Endothelial cell of umbilical vein (primary cell): ENCODE results near the gene S100A16. TPM values are rescaled to one million over a fixed set of nuclear protein-coding genes. Genes with fewer than 3 reads are reported as not detected.

ENCODE experiments used
- BruUV-seq: library from RNA; stranded (reverse); fragments of 400-500 nt; replicated peaks from 2 replicates; lab custom pipeline; 2021; lab: Mats Ljungman, UMichigan
- CTCF ChIA-PET: fragments of 300-600, 350-600 bp; sonication (Branson Sonifier 250); formaldehyde crosslinking; loops from one replicate; lab custom pipeline; 2021; ENCODE audit warnings: antibody characterized with exemption, inconsistent platforms; lab: Charles Lee
- POLR2A ChIA-PET: fragments of 300-600, 350-600 bp; sonication (Branson Sonifier 250); formaldehyde crosslinking; loops from one replicate; lab custom pipeline; 2021; ENCODE audit warnings: antibody characterized with exemption, inconsistent platforms; lab: Charles Lee
- DNase-seq: peaks from one replicate; pipeline ENCODE4 v3.0.0-alpha.2; 2011; ENCODE audit warnings: low read depth, low spot score
- FAIRE-seq: peaks from 2 replicates; lab custom pipeline; 2011; peaks lifted over from hg19 to GRCh38; lab: Jason Lieb, UNC
- H2AFZ ChIP-seq: 2 replicates; pipeline ENCODE4 v1.6.0; 2012; ENCODE audit warnings: low read depth, low read length, control low read depth, inconsistent platforms
- H3K27ac ChIP-seq: 2 replicates; pipeline ENCODE4 v1.5.1; 2011; ENCODE audit warnings: low read depth, mild to moderate bottlenecking, control low read depth, low read length, moderate library complexity; ENCODE audit not compliant: insufficient read depth
- H3K27me3 ChIP-seq, 2 experiments: 2 replicates each; pipeline versions ENCODE4 v1.6.0 to v1.6.1; 2011; ENCODE audit warnings: low read length in 2 of 2, mixed read lengths in 1 of 2; ENCODE audit not compliant: control insufficient read depth in 2 of 2, insufficient read depth in 2 of 2
- H3K36me3 ChIP-seq, 2 experiments: 2 replicates in 1 of 2; 3 replicates in 1 of 2; pipeline ENCODE4 v1.5.1; 2011; ENCODE audit warnings: low read length in 2 of 2, mild to moderate bottlenecking in 1 of 2, moderate library complexity in 1 of 2; ENCODE audit not compliant: control insufficient read depth in 2 of 2, insufficient read depth in 2 of 2; ENCODE audit errors: extremely low read depth in 1 of 2
- H3K4me1 ChIP-seq: 3 replicates; pipeline ENCODE4 v1.5.1; 2011; ENCODE audit warnings: mild to moderate bottlenecking, low read length; ENCODE audit not compliant: control insufficient read depth, insufficient read depth; ENCODE audit errors: extremely low read depth
- H3K4me2 ChIP-seq: 2 replicates; pipeline ENCODE4 v1.6.1; 2011; ENCODE audit warnings: low read length, control low read depth, mixed read lengths; ENCODE audit not compliant: insufficient read depth
- H3K4me3 ChIP-seq, 3 experiments: fragments of 200-600 bp in 1 of 3; sonication (generic), shearing (Covaris generic) in 1 of 3; replicated peaks in 1 of 3; 2 replicates each; pipeline ENCODE4 v1.5.1; 2011 to 2016; ENCODE audit warnings: control low read depth in 3 of 3, low read length in 3 of 3, mild to moderate bottlenecking in 2 of 3, inconsistent platforms in 1 of 3, low read depth in 1 of 3, moderate library complexity in 1 of 3; ENCODE audit not compliant: insufficient read depth in 1 of 3
- H3K79me2 ChIP-seq: 2 replicates; pipeline ENCODE4 v1.6.0; 2012; ENCODE audit warnings: low read length, inconsistent platforms; ENCODE audit not compliant: control insufficient read depth, insufficient read depth
- H3K9ac ChIP-seq: replicated peaks from 2 replicates; pipeline ENCODE3; 2011; ENCODE audit warnings: low read length, control low read depth; ENCODE audit not compliant: insufficient read depth; ENCODE audit errors: extremely low read depth
- H3K9me1 ChIP-seq: replicated peaks from 3 replicates; pipeline ENCODE4 v1.6.0; 2011; ENCODE audit warnings: mild to moderate bottlenecking, low read length; ENCODE audit not compliant: control insufficient read depth, insufficient read depth; ENCODE audit errors: extremely low read depth
- H3K9me3 ChIP-seq: replicated peaks from 2 replicates; pipeline ENCODE4 v1.5.1; 2012; ENCODE audit warnings: low read length, inconsistent platforms; ENCODE audit not compliant: control insufficient read depth, insufficient read depth
- H4K20me1 ChIP-seq: replicated peaks from 2 replicates; pipeline ENCODE3; 2011; ENCODE audit warnings: mild to moderate bottlenecking, low read length; ENCODE audit not compliant: control insufficient read depth, insufficient read depth; ENCODE audit errors: extremely low read depth
- CTCF ChIP-seq, 2 donors: IDR thresholded peaks; 1 replicate in 1 of 2; 2 replicates in 1 of 2; pipeline ENCODE4 v1.5.1; 2011; ENCODE audit warnings: low read length in 2 of 2, mild to moderate bottlenecking in 2 of 2, moderate library complexity in 2 of 2, control low read depth in 1 of 2, inconsistent platforms in 1 of 2, low read depth in 1 of 2; ENCODE audit not compliant: insufficient read depth in 1 of 2; ENCODE audit errors: extremely low read depth in 1 of 2
- EZH2 ChIP-seq: IDR thresholded peaks from 2 replicates; pipeline ENCODE4 v1.6.1; 2012; ENCODE audit warnings: borderline replicate concordance, low read depth, mild to moderate bottlenecking, moderate library complexity, low read length, inconsistent platforms; ENCODE audit not compliant: severe bottlenecking
- FOS ChIP-seq: IDR thresholded peaks from 2 replicates; pipeline ENCODE4 v1.6.1; 2011; ENCODE audit warnings: mild to moderate bottlenecking, low read length, moderate library complexity, borderline replicate concordance; ENCODE audit not compliant: insufficient read depth
- GATA2 ChIP-seq: IDR thresholded peaks from 2 replicates; pipeline ENCODE4 v1.7.0; 2011; ENCODE audit warnings: low read depth, mild to moderate bottlenecking, moderate library complexity, mixed read lengths, low read length; ENCODE audit not compliant: insufficient read length, insufficient read depth
- JUN ChIP-seq: IDR thresholded peaks from 2 replicates; pipeline ENCODE4 v1.6.1; 2011; ENCODE audit warnings: borderline replicate concordance, low read depth; ENCODE audit not compliant: insufficient read length, insufficient read depth
- MYC ChIP-seq: IDR thresholded peaks from one replicate; pipeline ENCODE4 v1.6.1; 2011; ENCODE audit warnings: mild to moderate bottlenecking, low read depth, low read length
- POLR2A ChIP-seq: IDR thresholded peaks from 2 replicates; pipeline ENCODE4 v1.6.1; 2012; ENCODE audit warnings: low read depth, mild to moderate bottlenecking, control low read depth, low read length
- POLR2AphosphoS5 ChIP-seq: IDR thresholded peaks from 2 replicates; pipeline ENCODE4 v1.6.1; 2012; ENCODE audit warnings: low read depth, mild to moderate bottlenecking, control low read depth, low read length, moderate library complexity; ENCODE audit not compliant: insufficient read depth
- dilution Hi-C: fragments of 300-500 bp; cut with MboI; formaldehyde crosslinking; loops from one replicate; pipeline ENCODE4 v1.15.0; 2019; ENCODE audit warnings: low sequenced_read_pairs; ENCODE audit not compliant: extremely low pct_ligation_motif_present
- intact Hi-C: fragments of 100-400 bp; cut with micrococcal nuclease; formaldehyde crosslinking; loops from one replicate; pipeline ENCODE4 v1.10.0; 2022
- polyA plus RNA-seq, 4 experiments: library from polyadenylated mRNA; depleted of rRNA in 3 of 4; stranded (reverse) in 3 of 4; unstranded in 1 of 4; fragments of >200 nt; gene quantifications; 2 replicates each; pipeline versions ENCODE4 v1.2.1 to v1.2.3, GENCODE V29; 2011 to 2012; ENCODE audit warnings: missing spikeins in 1 of 4
- total RNA-seq: library from RNA; stranded (reverse); gene quantifications from 2 replicates; pipeline ENCODE4 v1.2.3, GENCODE V29; 2021
- TF ChIP-seq, protein P1 (sequence below): IDR thresholded peaks from 2 replicates; pipeline ENCODE4 v1.6.1; 2011; ENCODE audit not compliant: insufficient read depth, insufficient read length

S100A16 gene
- total and polyA plus RNA-seq, 2 donors (not counting 3 experiments of a cell fraction or from before 2014, with no cell fraction given): 701 to 1,770 TPM

DNA sequence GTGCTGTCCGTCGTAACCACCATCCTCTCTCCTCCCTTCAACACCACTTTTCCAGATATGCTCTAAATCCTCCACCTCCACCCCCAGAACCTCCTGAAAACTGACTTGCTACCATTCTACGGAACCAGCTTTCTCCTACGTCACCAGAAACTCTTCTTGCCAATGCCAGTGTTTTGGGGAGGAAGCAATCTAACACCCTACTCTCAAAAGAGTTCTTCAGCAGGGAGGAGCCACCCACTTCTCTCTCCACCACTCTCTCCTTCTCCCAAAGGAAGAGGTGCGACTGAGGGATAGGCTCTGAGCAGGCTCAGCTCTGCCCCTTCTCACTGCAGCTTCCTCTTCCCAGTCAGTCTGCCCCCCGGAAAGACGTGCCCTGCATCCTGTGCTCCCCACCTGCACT is 41.2 kb downstream of the S100A16 start:
- CTCF ChIA-PET: interaction anchor here (0.6 to 6.3 kb wide), 28 partner anchors 8 to 416 kb away, joined by 3 to 216 read pairs (median 10); partner anchors contain the start of genes CHTOP, S100A1, S100A13 and S100A14
- no peaks in the 10 kb centered on the region for H3K79me2 ChIP-seq
- H3K9me1 ChIP-seq: no peaks in the 10 kb centered on the region
- H3K9ac ChIP-seq: no peak overlapping the region
- no peak for DNase-seq
- BruUV-seq: no TSS peak
- POLR2A ChIA-PET: interaction anchor here (0.7 to 1.0 kb wide), 4 partner anchors 37 to 63 kb away, joined by 3 to 6 read pairs (median 4); partner anchors contain the start of genes CHTOP and S100A16
- no peak overlapping the region for H3K4me3 ChIP-seq
- no peaks in the 10 kb centered on the region for H4K20me1 ChIP-seq
- dilution Hi-C loops: no loop called here
- intact Hi-C loops: loop anchor here (1.0 to 2.0 kb wide), 9 partner anchors 27 to 415 kb away; partner anchors contain the start of genes CHTOP, RAB13, S100A13 and SNAPIN
- no peaks in the 10 kb centered on the region for H3K36me3 ChIP-seq
- no peak for FAIRE-seq
- TF ChIP-seq POLR2A (no peak), JUN (no peak), CTCF (IDR thresholded peaks at IDR 0.05; ENCODE audit: extremely low read depth in 1 of 2, insufficient read depth in 1 of 2, low read depth in 1 of 2, low read length in 2 of 2) (no peak), FOS (no peak), EZH2 (no peak), POLR2AphosphoS5 (no peak), MYC (no peak), GATA2 (no peak)
- TF ChIP-seq, protein P1, sequence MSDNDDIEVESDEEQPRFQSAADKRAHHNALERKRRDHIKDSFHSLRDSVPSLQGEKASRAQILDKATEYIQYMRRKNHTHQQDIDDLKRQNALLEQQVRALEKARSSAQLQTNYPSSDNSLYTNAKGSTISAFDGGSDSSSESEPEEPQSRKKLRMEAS: no peak
- no peaks in the 10 kb centered on the region for H3K9me3 ChIP-seq
- no peak overlapping the region for H2AFZ ChIP-seq
- H3K27ac ChIP-seq: no peak overlapping the region
- peaks cover 24% of the 10 kb centered on the region for H3K4me1 ChIP-seq
- H3K4me2 ChIP-seq: no peak overlapping the region
- H3K27me3 ChIP-seq: no peaks in the 10 kb centered on the region
